Liver (tissue), 9 donors: Measurements from ENCODE around the gene RABIF. TPM values are rescaled to one million over a fixed set of nuclear protein-coding genes. Genes with fewer than 3 reads are reported as not detected.

Experiments
- DNase-seq: peaks from one replicate; pipeline ENCODE4 v3.0.0-alpha.2; 2017; ENCODE audit warnings: low spot score
- H3K27ac ChIP-seq, 2 donors: one replicate each; pipeline ENCODE4 v1.7.0; 2013; ENCODE audit warnings: inconsistent platforms in 2 of 2, low read length in 2 of 2, control low read depth in 1 of 2, low read depth in 1 of 2, mild to moderate bottlenecking in 1 of 2
- H3K27me3 ChIP-seq, 4 donors: one replicate each; pipeline versions ENCODE4 v1.6.1 to v1.7.0; 2013; ENCODE audit warnings: low read length in 3 of 4, inconsistent platforms in 1 of 4, mild to moderate bottlenecking in 1 of 4, moderate library complexity in 1 of 4; ENCODE audit not compliant: control insufficient read depth in 4 of 4, insufficient read depth in 4 of 4
- H3K36me3 ChIP-seq, 4 donors: one replicate each; pipeline versions ENCODE4 v1.6.1 to v1.7.0; 2013; ENCODE audit warnings: low read length in 3 of 4, mild to moderate bottlenecking in 3 of 4, low read depth in 1 of 4, moderate library complexity in 1 of 4; ENCODE audit not compliant: control insufficient read depth in 4 of 4, insufficient read depth in 3 of 4
- H3K4me1 ChIP-seq, 4 donors: one replicate each; pipeline versions ENCODE4 v1.6.1 to v1.7.0; 2013; ENCODE audit warnings: low read length in 3 of 4, mild to moderate bottlenecking in 3 of 4, moderate library complexity in 1 of 4; ENCODE audit not compliant: control insufficient read depth in 4 of 4, insufficient read depth in 4 of 4
- H3K4me3 ChIP-seq, 3 donors: one replicate each; pipeline versions ENCODE4 v1.6.1 to v1.7.0; 2013; ENCODE audit warnings: low read length in 3 of 3, control low read depth in 1 of 3, low read depth in 1 of 3, mild to moderate bottlenecking in 1 of 3
- H3K9ac ChIP-seq, 2 donors: one replicate each; pipeline ENCODE4 v1.7.0; 2013; ENCODE audit warnings: low read length in 2 of 2, mild to moderate bottlenecking in 2 of 2, moderate library complexity in 2 of 2, control low read depth in 1 of 2, low read depth in 1 of 2
- H3K9me3 ChIP-seq, 4 donors: one replicate each; pipeline versions ENCODE4 v1.6.1 to v1.7.0; 2013; ENCODE audit warnings: low read length in 3 of 4; ENCODE audit not compliant: control insufficient read depth in 4 of 4
- ATF3 ChIP-seq: IDR thresholded peaks from 2 replicates; pipeline ENCODE4 v1.6.1; 2016; ENCODE audit warnings: antibody characterized with exemption
- CTCF ChIP-seq: fragments of 150-350 bp; IDR thresholded peaks from 2 replicates; pipeline ENCODE4 v1.5.1; 2017; ENCODE audit warnings: improper control_type of control experiment, low read depth, low read length; ENCODE audit not compliant: missing input control
- EGR1 ChIP-seq, 2 donors: IDR thresholded peaks; 2 replicates each; pipeline ENCODE4 v1.6.1; 2016 to 2018; ENCODE audit warnings: antibody characterized with exemption in 2 of 2, low read depth in 2 of 2
- FOXA1 ChIP-seq: IDR thresholded peaks from 2 replicates; pipeline ENCODE4 v1.6.1; 2016; ENCODE audit warnings: antibody characterized with exemption
- FOXA2 ChIP-seq: IDR thresholded peaks from 2 replicates; pipeline ENCODE4 v1.6.1; 2016; ENCODE audit warnings: antibody characterized with exemption
- GABPA ChIP-seq, 2 donors: IDR thresholded peaks in 1 of 2; conservative IDR thresholded peaks in 1 of 2; 2 replicates each; pipeline ENCODE4 v1.6.1; 2016; ENCODE audit warnings: antibody characterized with exemption in 2 of 2, mild to moderate bottlenecking in 1 of 2, moderate library complexity in 1 of 2
- HNF4A ChIP-seq, 2 donors: conservative IDR thresholded peaks; 2 replicates each; pipeline ENCODE4 v1.6.1; 2016; ENCODE audit warnings: antibody characterized with exemption in 2 of 2, mild to moderate bottlenecking in 2 of 2
- HNF4G ChIP-seq: IDR thresholded peaks from 2 replicates; pipeline ENCODE4 v1.6.1; 2016; ENCODE audit warnings: antibody characterized with exemption
- JUND ChIP-seq, 2 donors: IDR thresholded peaks; 2 replicates each; pipeline ENCODE4 v1.6.1; 2016; ENCODE audit warnings: antibody characterized with exemption in 2 of 2
- MAX ChIP-seq: IDR thresholded peaks from 2 replicates; pipeline ENCODE4 v1.6.1; 2016; ENCODE audit warnings: antibody characterized with exemption
- NR2F2 ChIP-seq: IDR thresholded peaks from 2 replicates; pipeline ENCODE4 v1.6.1; 2016; ENCODE audit warnings: antibody characterized with exemption
- RAD21 ChIP-seq, 2 donors: IDR thresholded peaks; 2 replicates each; pipeline ENCODE4 v1.6.1; 2016; ENCODE audit warnings: antibody characterized with exemption in 2 of 2, mild to moderate bottlenecking in 2 of 2
- REST ChIP-seq: IDR thresholded peaks from 2 replicates; pipeline ENCODE4 v1.6.1; 2016; ENCODE audit warnings: antibody characterized with exemption, mild to moderate bottlenecking
- RXRA ChIP-seq, 2 donors: IDR thresholded peaks; 2 replicates each; pipeline ENCODE4 v1.6.1; 2017 to 2018; ENCODE audit warnings: antibody characterized with exemption in 2 of 2, mild to moderate bottlenecking in 1 of 2
- SP1 ChIP-seq: IDR thresholded peaks from 2 replicates; pipeline ENCODE4 v1.6.1; 2018; ENCODE audit warnings: antibody characterized with exemption, mild to moderate bottlenecking
- TAF1 ChIP-seq: conservative IDR thresholded peaks from 2 replicates; pipeline ENCODE4 v1.6.1; 2016; ENCODE audit warnings: antibody characterized with exemption, mild to moderate bottlenecking
- YY1 ChIP-seq: IDR thresholded peaks from 2 replicates; pipeline ENCODE4 v1.6.1; 2016; ENCODE audit warnings: antibody characterized with exemption, mild to moderate bottlenecking
- ZBTB33 ChIP-seq: IDR thresholded peaks from 2 replicates; pipeline ENCODE4 v1.6.1; 2016; ENCODE audit warnings: antibody characterized with exemption
- WGBS: extraction: QIAGEN DNeasy Blood & Tissue Kit; methylation state at CpG from one replicate; pipeline ENCODE4 v1.1.7; 2013; 5-methylcytosine and 5-hydroxymethylcytosine counted together
- polyA plus RNA-seq, 2 donors: library from polyadenylated mRNA; stranded (reverse) in 1 of 2; unstranded in 1 of 2; fragments of 200-250 nt in 1 of 2; fragments of >200 nt in 1 of 2; fragmentation: Nextera tagmentation in 1 of 2; extraction: Ambion mirVana in 1 of 2; gene quantifications; one replicate each; pipeline versions ENCODE4 v1.2.1 to v1.2.3, GENCODE V29; 2013 to 2015
- total RNA-seq, 2 donors: library from RNA; depleted of rRNA; stranded (reverse); fragments of >200 nt; gene quantifications; one replicate each; pipeline ENCODE4 v1.2.3, GENCODE V29; 2014
- donor health status: healthy.
- donor health status: healthy.
- donor health status: healthy.
- donor health status: healthy.
- donor health status: healthy.

The RABIF gene
- total and polyA plus RNA-seq, 4 donors = 3.6 to 7.5 (median 4.3) TPM

GRCh38 chr1:202861420-202862132 is 27.4 kb downstream of the RABIF start:
- H3K9ac ChIP-seq = peak overlapping the region in 1 of 2 donors; percentile 20
- H3K4me3 ChIP-seq = peak overlapping the region; percentile 67 to 78 (median 74)
- H3K27me3 ChIP-seq = no peaks in the 10 kb centered on the region
- under 1% methylated on average over 44 of the region's 44 CpGs for WGBS
- no peaks in the 10 kb centered on the region for H3K36me3 ChIP-seq
- TF ChIP-seq TAF1 (peak; percentile 43), ZBTB33 (no peak), EGR1 (IDR thresholded peaks at IDR 0.05; ENCODE audit: low read depth in 2 of 2) (peak in 1 of 2 donors; percentile 41), FOXA2 (no peak), RAD21 (IDR thresholded peaks at IDR 0.05) (peak; percentile 22 to 45), CTCF (no peak), GABPA (IDR thresholded peaks at IDR 0.05 in 1 of 2, conservative IDR thresholded peaks at IDR 0.05 in 1 of 2) (no peak), REST (peak; percentile 69), JUND (IDR thresholded peaks at IDR 0.05) (no peak), HNF4G (no peak), ATF3 (no peak), FOXA1 (no peak), RXRA (IDR thresholded peaks at IDR 0.05) (peak; percentile 23 to 42), NR2F2 (no peak), YY1 (peak; percentile 69), HNF4A (conservative IDR thresholded peaks at IDR 0.05) (peak in 1 of 2 donors; percentile 46), MAX (no peak), SP1 (peak; percentile 70)
- peak overlapping the region; percentile 71 to 73 for H3K27ac ChIP-seq
- H3K9me3 ChIP-seq = no peaks in the 10 kb centered on the region
- DNase-seq = peak; percentile 89
- H3K4me1 ChIP-seq = peaks cover 1 to 28% (median 16%) of the 10 kb centered on the region in 4 donors
